GM12878 (cell line): Measurements from ENCODE around the gene NARF. TPM values are rescaled to one million over a fixed set of nuclear protein-coding genes. Genes with fewer than 3 reads are reported as not detected.
A peak's percentile ranks its signal among the peaks of the same experiment; 100 is the strongest.

ENCODE experiments used
- BACH1 ChIP-seq: fragments of 450-650 bp; IDR thresholded peaks from 2 replicates; pipeline ENCODE4 v1.6.1; 2017; ENCODE audit warnings: mild to moderate bottlenecking, borderline replicate concordance
- FOS ChIP-seq: IDR thresholded peaks from 3 replicates; pipeline ENCODE4 v1.6.1; 2011; ENCODE audit warnings: borderline replicate concordance; ENCODE audit not compliant: insufficient read length; ENCODE audit errors: extremely low read depth
- MYB ChIP-seq: fragments of 150-350 bp; IDR thresholded peaks from 2 replicates; pipeline ENCODE4 v1.6.1; 2014; ENCODE audit warnings: mild to moderate bottlenecking, low read depth, low read length, borderline replicate concordance
- MYC ChIP-seq: IDR thresholded peaks from 2 replicates; pipeline ENCODE4 v1.6.1; 2011; ENCODE audit warnings: mild to moderate bottlenecking, low read length, moderate library complexity, inconsistent platforms; ENCODE audit not compliant: insufficient read depth, insufficient replicate concordance, insufficient read length, severe bottlenecking
- NR2C2 ChIP-seq: IDR thresholded peaks from 2 replicates; pipeline ENCODE4 v1.6.1; 2011; ENCODE audit warnings: borderline replicate concordance, low read depth; ENCODE audit not compliant: control insufficient read depth, insufficient read length
- RAD21 ChIP-seq: IDR thresholded peaks from 2 replicates; pipeline ENCODE4 v1.6.1; 2011; ENCODE audit warnings: mild to moderate bottlenecking, low read depth, low read length, moderate library complexity; ENCODE audit not compliant: insufficient read depth
- RB1 ChIP-seq: fragments of 450-650 bp; formaldehyde crosslinking; IDR thresholded peaks from 2 replicates; pipeline ENCODE4 v1.6.1; 2017; ENCODE audit warnings: mild to moderate bottlenecking, borderline replicate concordance
- SRF ChIP-seq, 2 experiments: IDR thresholded peaks; 2 replicates each; pipeline ENCODE4 v1.6.1; 2011; ENCODE audit warnings: low read depth in 2 of 2, low read length in 2 of 2, mild to moderate bottlenecking in 1 of 2, moderate library complexity in 1 of 2
- YBX1 ChIP-seq: fragments of 450-650 bp; IDR thresholded peaks from 2 replicates; pipeline ENCODE4 v1.6.1; 2016; ENCODE audit warnings: antibody characterized with exemption
- polyA plus RNA-seq, 11 experiments: library from polyadenylated mRNA; depleted of rRNA in 4 of 11; unstranded in 6 of 11; stranded (reverse) in 5 of 11; fragments of >200 nt; fragmentation: Nextera tagmentation in 4 of 11; fragmentation: Illumina TruSeq in 1 of 11; extraction: Ambion mirVana in 4 of 11; extraction: Trizol in 1 of 11; gene quantifications; 1 replicate in 1 of 11; 2 replicates in 10 of 11; pipeline versions ENCODE4 v1.2.1 to v1.2.3, GENCODE V29; 2011 to 2016; ENCODE audit warnings: inconsistent platforms in 2 of 11, missing spikeins in 2 of 11, low read depth in 1 of 11
- total RNA-seq, 4 experiments: library from RNA; depleted of rRNA in 3 of 4; stranded (reverse); fragments of >200 nt in 3 of 4; fragmentation: Illumina TruSeq in 1 of 4; extraction: Trizol in 1 of 4; gene quantifications; 2 replicates each; pipeline versions ENCODE4 v1.2.1 to v1.2.3, GENCODE V29; 2013 to 2021
- TF ChIP-seq, protein P1 (sequence below): fragments of 450-650 bp; IDR thresholded peaks from 2 replicates; pipeline ENCODE4 v1.6.1; 2018; ENCODE audit warnings: mild to moderate bottlenecking, low read depth, moderate library complexity; ENCODE audit not compliant: partially characterized antibody
- TF ChIP-seq, protein P2 (sequence below): fragments of 450-650 bp; formaldehyde crosslinking; IDR thresholded peaks from 2 replicates; pipeline ENCODE4 v1.5.0; 2022; ENCODE audit warnings: mild to moderate bottlenecking, missing genetic modification characterization
- TF ChIP-seq, protein P3 (sequence below): fragments of 450-650 bp; IDR thresholded peaks from 2 replicates; pipeline ENCODE4 v1.6.1; 2018; ENCODE audit warnings: borderline replicate concordance, mild to moderate bottlenecking; ENCODE audit not compliant: partially characterized antibody
- TF ChIP-seq, protein P4 (sequence below): fragments of 450-650 bp; conservative IDR thresholded peaks from 2 replicates; pipeline ENCODE4 v1.6.1; 2017; ENCODE audit warnings: mild to moderate bottlenecking, moderate library complexity

Gene NARF
- total and polyA plus RNA-seq, 10 of the 15 experiments (the other 5 are each of a cell fraction or from before 2014, with no cell fraction given) = 16.7 to 126 (median 47.5) TPM

DNA sequence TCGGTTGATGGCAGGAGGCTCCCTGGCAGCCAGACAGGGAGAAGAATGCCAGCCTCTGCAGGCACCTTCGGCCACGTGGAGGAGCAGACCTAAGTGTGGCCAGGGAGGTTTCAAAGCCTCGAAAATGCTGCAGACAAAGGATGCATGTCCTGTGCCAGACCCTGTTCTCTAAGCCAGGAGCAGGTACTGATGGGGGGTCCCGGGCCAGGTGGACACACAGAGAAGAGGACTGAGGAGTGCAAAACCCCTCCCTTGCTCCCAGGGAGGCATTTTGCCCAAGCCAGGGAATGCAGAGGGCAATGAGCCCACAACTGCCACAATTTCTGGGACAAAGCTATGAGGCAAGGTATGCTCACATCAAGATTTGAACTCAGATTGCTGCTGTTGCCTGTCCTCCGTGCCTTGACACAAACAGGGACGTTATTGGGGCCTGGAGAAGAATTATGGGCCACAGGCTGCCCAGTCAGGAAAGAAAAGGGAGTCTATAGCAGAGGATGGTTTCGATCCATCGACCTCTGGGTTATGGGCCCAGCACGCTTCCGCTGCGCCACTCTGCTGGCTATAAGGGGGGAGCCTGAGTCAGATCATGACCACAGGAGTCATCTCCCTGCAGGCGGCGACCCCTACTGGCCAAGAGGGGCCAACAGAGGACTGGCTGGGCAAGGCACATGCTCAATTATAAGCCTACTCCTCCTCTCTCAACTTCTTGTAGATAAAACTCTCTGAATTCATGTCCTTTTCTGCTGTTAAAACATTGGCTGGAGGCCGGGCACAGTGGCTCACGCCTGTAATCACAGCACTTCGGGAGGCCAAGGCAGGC, 35.9 kb downstream of the NARF start (continued):
- TF ChIP-seq, protein P1, sequence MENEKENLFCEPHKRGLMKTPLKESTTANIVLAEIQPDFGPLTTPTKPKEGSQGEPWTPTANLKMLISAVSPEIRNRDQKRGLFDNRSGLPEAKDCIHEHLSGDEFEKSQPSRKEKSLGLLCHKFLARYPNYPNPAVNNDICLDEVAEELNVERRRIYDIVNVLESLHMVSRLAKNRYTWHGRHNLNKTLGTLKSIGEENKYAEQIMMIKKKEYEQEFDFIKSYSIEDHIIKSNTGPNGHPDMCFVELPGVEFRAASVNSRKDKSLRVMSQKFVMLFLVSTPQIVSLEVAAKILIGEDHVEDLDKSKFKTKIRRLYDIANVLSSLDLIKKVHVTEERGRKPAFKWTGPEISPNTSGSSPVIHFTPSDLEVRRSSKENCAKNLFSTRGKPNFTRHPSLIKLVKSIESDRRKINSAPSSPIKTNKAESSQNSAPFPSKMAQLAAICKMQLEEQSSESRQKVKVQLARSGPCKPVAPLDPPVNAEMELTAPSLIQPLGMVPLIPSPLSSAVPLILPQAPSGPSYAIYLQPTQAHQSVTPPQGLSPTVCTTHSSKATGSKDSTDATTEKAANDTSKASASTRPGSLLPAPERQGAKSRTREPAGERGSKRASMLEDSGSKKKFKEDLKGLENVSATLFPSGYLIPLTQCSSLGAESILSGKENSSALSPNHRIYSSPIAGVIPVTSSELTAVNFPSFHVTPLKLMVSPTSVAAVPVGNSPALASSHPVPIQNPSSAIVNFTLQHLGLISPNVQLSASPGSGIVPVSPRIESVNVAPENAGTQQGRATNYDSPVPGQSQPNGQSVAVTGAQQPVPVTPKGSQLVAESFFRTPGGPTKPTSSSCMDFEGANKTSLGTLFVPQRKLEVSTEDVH = no peak
- TF ChIP-seq BACH1 (no peak; the same call in 1 of the 2 replicates), MYC (no peak), MYB (no peak), RB1 (peak; percentile 70; the same call in 1 of the 2 replicates), FOS (no peak), NR2C2 (no peak), SRF (IDR thresholded peaks at IDR 0.05; ENCODE audit: low read depth in 2 of 2, low read length in 2 of 2) (peak in 1 of 2 experiments; percentile 68; a peak in 1 of 4 replicates), YBX1 (no peak), RAD21 (peak; percentile 52)
- TF ChIP-seq, protein P2, sequence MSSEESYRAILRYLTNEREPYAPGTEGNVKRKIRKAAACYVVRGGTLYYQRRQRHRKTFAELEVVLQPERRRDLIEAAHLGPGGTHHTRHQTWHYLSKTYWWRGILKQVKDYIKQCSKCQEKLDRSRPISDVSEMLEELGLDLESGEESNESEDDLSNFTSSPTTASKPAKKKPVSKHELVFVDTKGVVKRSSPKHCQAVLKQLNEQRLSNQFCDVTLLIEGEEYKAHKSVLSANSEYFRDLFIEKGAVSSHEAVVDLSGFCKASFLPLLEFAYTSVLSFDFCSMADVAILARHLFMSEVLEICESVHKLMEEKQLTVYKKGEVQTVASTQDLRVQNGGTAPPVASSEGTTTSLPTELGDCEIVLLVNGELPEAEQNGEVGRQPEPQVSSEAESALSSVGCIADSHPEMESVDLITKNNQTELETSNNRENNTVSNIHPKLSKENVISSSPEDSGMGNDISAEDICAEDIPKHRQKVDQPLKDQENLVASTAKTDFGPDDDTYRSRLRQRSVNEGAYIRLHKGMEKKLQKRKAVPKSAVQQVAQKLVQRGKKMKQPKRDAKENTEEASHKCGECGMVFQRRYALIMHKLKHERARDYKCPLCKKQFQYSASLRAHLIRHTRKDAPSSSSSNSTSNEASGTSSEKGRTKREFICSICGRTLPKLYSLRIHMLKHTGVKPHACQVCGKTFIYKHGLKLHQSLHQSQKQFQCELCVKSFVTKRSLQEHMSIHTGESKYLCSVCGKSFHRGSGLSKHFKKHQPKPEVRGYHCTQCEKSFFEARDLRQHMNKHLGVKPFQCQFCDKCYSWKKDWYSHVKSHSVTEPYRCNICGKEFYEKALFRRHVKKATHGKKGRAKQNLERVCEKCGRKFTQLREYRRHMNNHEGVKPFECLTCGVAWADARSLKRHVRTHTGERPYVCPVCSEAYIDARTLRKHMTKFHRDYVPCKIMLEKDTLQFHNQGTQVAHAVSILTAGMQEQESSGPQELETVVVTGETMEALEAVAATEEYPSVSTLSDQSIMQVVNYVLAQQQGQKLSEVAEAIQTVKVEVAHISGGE (CRISPR knock-in tag) = no peak
- TF ChIP-seq, protein P3, sequence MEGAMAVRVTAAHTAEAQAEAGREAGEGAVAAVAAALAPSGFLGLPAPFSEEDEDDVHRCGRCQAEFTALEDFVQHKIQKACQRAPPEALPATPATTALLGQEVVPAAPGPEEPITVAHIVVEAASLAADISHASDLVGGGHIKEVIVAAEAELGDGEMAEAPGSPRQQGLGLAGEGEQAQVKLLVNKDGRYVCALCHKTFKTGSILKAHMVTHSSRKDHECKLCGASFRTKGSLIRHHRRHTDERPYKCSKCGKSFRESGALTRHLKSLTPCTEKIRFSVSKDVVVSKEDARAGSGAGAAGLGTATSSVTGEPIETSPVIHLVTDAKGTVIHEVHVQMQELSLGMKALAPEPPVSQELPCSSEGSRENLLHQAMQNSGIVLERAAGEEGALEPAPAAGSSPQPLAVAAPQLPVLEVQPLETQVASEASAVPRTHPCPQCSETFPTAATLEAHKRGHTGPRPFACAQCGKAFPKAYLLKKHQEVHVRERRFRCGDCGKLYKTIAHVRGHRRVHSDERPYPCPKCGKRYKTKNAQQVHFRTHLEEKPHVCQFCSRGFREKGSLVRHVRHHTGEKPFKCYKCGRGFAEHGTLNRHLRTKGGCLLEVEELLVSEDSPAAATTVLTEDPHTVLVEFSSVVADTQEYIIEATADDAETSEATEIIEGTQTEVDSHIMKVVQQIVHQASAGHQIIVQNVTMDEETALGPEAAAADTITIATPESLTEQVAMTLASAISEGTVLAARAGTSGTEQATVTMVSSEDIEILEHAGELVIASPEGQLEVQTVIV = no peak
- TF ChIP-seq, protein P4, sequence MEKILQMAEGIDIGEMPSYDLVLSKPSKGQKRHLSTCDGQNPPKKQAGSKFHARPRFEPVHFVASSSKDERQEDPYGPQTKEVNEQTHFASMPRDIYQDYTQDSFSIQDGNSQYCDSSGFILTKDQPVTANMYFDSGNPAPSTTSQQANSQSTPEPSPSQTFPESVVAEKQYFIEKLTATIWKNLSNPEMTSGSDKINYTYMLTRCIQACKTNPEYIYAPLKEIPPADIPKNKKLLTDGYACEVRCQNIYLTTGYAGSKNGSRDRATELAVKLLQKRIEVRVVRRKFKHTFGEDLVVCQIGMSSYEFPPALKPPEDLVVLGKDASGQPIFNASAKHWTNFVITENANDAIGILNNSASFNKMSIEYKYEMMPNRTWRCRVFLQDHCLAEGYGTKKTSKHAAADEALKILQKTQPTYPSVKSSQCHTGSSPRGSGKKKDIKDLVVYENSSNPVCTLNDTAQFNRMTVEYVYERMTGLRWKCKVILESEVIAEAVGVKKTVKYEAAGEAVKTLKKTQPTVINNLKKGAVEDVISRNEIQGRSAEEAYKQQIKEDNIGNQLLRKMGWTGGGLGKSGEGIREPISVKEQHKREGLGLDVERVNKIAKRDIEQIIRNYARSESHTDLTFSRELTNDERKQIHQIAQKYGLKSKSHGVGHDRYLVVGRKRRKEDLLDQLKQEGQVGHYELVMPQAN = peak; percentile 38; the same call in 1 of the 2 replicates
